ENCODE measurements around the gene ZSCAN9.

GRCh38 chr6:28267695-28268059 is 42.6 kb downstream of the ZSCAN9 start:
- no peak for TF ChIP-seq POLR2A (IDR thresholded peaks at IDR 0.05; ENCODE audit: low read depth, low read length)
- TF ChIP-seq TAF1 (IDR thresholded peaks at IDR 0.05; ENCODE audit: low read depth, low read length) = no peak
- TF ChIP-seq POLR2AphosphoS5 (IDR thresholded peaks at IDR 0.05; ENCODE audit: low read depth, low read length) = no peak

Data from GM12891 (cell line).